HepG2 (cell line): ENCODE results near the gene HNRNPL. TPM values are rescaled to one million over a fixed set of nuclear protein-coding genes. Genes with fewer than 3 reads are reported as not detected.
A peak's percentile ranks its signal among the peaks of the same experiment; 100 is the strongest.

ENCODE experiments used
- BCL3 ChIP-seq: sonication (generic); formaldehyde crosslinking; IDR thresholded peaks from 2 replicates; pipeline ENCODE4 v1.5.1; 2020; ENCODE audit warnings: mild to moderate bottlenecking, missing genetic modification reagents, moderate library complexity
- CAMTA2 ChIP-seq: sonication (generic); formaldehyde crosslinking; IDR thresholded peaks from 2 replicates; pipeline ENCODE4 v1.4.0; 2020; ENCODE audit warnings: mild to moderate bottlenecking, missing genetic modification reagents, borderline replicate concordance
- DR1 ChIP-seq: sonication (generic); formaldehyde crosslinking; IDR thresholded peaks from 2 replicates; pipeline ENCODE4 v1.8.0; 2021; ENCODE audit warnings: mild to moderate bottlenecking, missing genetic modification reagents, inconsistent platforms
- EHMT2 ChIP-seq: fragments of 200-600 bp; sonication (generic); IDR thresholded peaks from 2 replicates; pipeline ENCODE4 v1.7.0; 2017; ENCODE audit warnings: antibody characterized with exemption, low read depth, low read length, borderline replicate concordance
- ELF3 ChIP-seq: IDR thresholded peaks from 2 replicates; pipeline ENCODE4 v1.6.1; 2016; ENCODE audit warnings: missing genetic modification reagents, missing compliant biosample characterization
- FOXK2 ChIP-seq: fragments of 450-650 bp; IDR thresholded peaks from 2 replicates; pipeline ENCODE4 v1.6.1; 2016
- GABPB1 ChIP-seq: IDR thresholded peaks from 2 replicates; pipeline ENCODE4 v1.6.1; 2016; ENCODE audit warnings: mild to moderate bottlenecking, missing genetic modification reagents, moderate library complexity, missing compliant biosample characterization
- GPN1 ChIP-seq: sonication (generic); formaldehyde crosslinking; IDR thresholded peaks from 2 replicates; pipeline ENCODE4 v1.5.1; 2020; ENCODE audit warnings: missing genetic modification reagents, borderline replicate concordance
- KLF16 ChIP-seq, 2 experiments: sonication (generic) in 1 of 2; formaldehyde crosslinking in 1 of 2; IDR thresholded peaks; 2 replicates each; pipeline versions ENCODE4 v1.6.1 to v1.8.0; 2016 to 2023; ENCODE audit warnings: missing genetic modification reagents in 2 of 2, missing compliant biosample characterization in 1 of 2
- MIXL1 ChIP-seq: IDR thresholded peaks from 2 replicates; pipeline ENCODE4 v1.6.1; 2016
- MYPOP ChIP-seq: sonication (generic); formaldehyde crosslinking; IDR thresholded peaks from 2 replicates; pipeline ENCODE4 v1.8.1; 2023; ENCODE audit warnings: mild to moderate bottlenecking, moderate library complexity, missing genetic modification reagents
- POLR2AphosphoS5 ChIP-seq: IDR thresholded peaks from 2 replicates; pipeline ENCODE4 v1.6.1; 2012; ENCODE audit warnings: low read depth, low read length
- RORA ChIP-seq: sonication (generic); formaldehyde crosslinking; IDR thresholded peaks from 2 replicates; pipeline ENCODE4 v1.5.0; 2020; ENCODE audit warnings: mild to moderate bottlenecking, missing genetic modification reagents, moderate library complexity
- TERF1 ChIP-seq: sonication (generic); formaldehyde crosslinking; IDR thresholded peaks from 2 replicates; pipeline ENCODE4 v1.8.0; 2022; ENCODE audit warnings: mild to moderate bottlenecking, missing genetic modification reagents, moderate library complexity
- USF2 ChIP-seq, 2 experiments: sonication (generic) in 1 of 2; formaldehyde crosslinking in 1 of 2; IDR thresholded peaks; 2 replicates each; pipeline versions ENCODE4 v1.5.1 to v1.6.1; 2011 to 2020; ENCODE audit warnings: borderline replicate concordance in 1 of 2, low read depth in 1 of 2, low read length in 1 of 2, mild to moderate bottlenecking in 1 of 2, missing genetic modification reagents in 1 of 2, moderate library complexity in 1 of 2
- ZFP1 ChIP-seq: IDR thresholded peaks from 2 replicates; pipeline ENCODE4 v1.6.1; 2016
- ZMAT5 ChIP-seq: sonication (generic); formaldehyde crosslinking; IDR thresholded peaks from 2 replicates; pipeline ENCODE4 v1.5.0; 2020; ENCODE audit warnings: mild to moderate bottlenecking, low read depth, missing genetic modification reagents, borderline replicate concordance
- ZMYM4 ChIP-seq: sonication (generic); formaldehyde crosslinking; IDR thresholded peaks from 2 replicates; pipeline ENCODE4 v1.8.1; 2023; ENCODE audit warnings: mild to moderate bottlenecking, missing genetic modification reagents
- ZNF10 ChIP-seq: sonication (generic); formaldehyde crosslinking; IDR thresholded peaks from 2 replicates; pipeline ENCODE4 v1.4.0; 2020; ENCODE audit warnings: mild to moderate bottlenecking, low read depth, missing genetic modification reagents, borderline replicate concordance
- ZNF432 ChIP-seq: sonication (generic); formaldehyde crosslinking; IDR thresholded peaks from 2 replicates; pipeline ENCODE4 v1.5.0; 2020; ENCODE audit warnings: missing genetic modification reagents, mild to moderate bottlenecking, borderline replicate concordance
- ZNF501 ChIP-seq: sonication (generic); formaldehyde crosslinking; IDR thresholded peaks from 2 replicates; pipeline ENCODE4 v1.5.1; 2020; ENCODE audit warnings: mild to moderate bottlenecking, moderate library complexity, missing genetic modification reagents
- ZNF530 ChIP-seq: sonication (generic); formaldehyde crosslinking; IDR thresholded peaks from 2 replicates; pipeline ENCODE4 v1.5.0; 2020; ENCODE audit warnings: low read depth, mild to moderate bottlenecking, missing genetic modification reagents
- polyA plus RNA-seq, 8 experiments: library from polyadenylated mRNA; depleted of rRNA in 3 of 8; stranded (reverse) in 7 of 8; unstranded in 1 of 8; fragments of >200 nt; fragmentation: Illumina TruSeq in 4 of 8; extraction: Trizol in 4 of 8; gene quantifications; 2 replicates each; pipeline versions ENCODE4 v1.2.1 to v1.2.3, GENCODE V29; 2011 to 2016; ENCODE audit warnings: low read depth in 4 of 8, missing spikeins in 1 of 8, mixed read lengths in 1 of 8; ENCODE audit not compliant: insufficient read depth in 1 of 8
- total RNA-seq, 5 experiments: library from RNA; depleted of rRNA; stranded (reverse); fragments of >200 nt; fragmentation: Illumina TruSeq; extraction: Trizol; gene quantifications; 2 replicates each; pipeline ENCODE4 v1.2.3, GENCODE V29; 2016; ENCODE audit warnings: low read depth in 1 of 5

Gene HNRNPL
- total and polyA plus RNA-seq, 2 of the 13 experiments (the other 11 are each of a cell fraction or from before 2014, with no cell fraction given), result 156 to 278 TPM

- TF ChIP-seq EHMT2 (no peak), ZNF530 (CRISPR knock-in tag) (no peak), MYPOP (CRISPR knock-in tag) (no peak), ZNF501 (CRISPR knock-in tag) (no peak), DR1 (CRISPR knock-in tag) (no peak), ZMAT5 (no peak), ZFP1 (CRISPR knock-in tag) (no peak), ZNF10 (CRISPR knock-in tag) (no peak), POLR2AphosphoS5 (peak; percentile 51; the same call in 1 of the 2 replicates), KLF16 (CRISPR knock-in tag; IDR thresholded peaks at IDR 0.05) (peak in 1 of 2 experiments; percentile 62; a peak in 2 of 4 replicates), FOXK2 (no peak), RORA (CRISPR knock-in tag) (no peak), GABPB1 (peak; percentile 66), ZNF432 (no peak), ELF3 (0 out of 2 replicates have a peak, but pooled peaks have one; percentile 12), USF2 (IDR thresholded peaks at IDR 0.05; ENCODE audit: low read depth, low read length) (no peak), USF2 (CRISPR knock-in tag; IDR thresholded peaks at IDR 0.05; ENCODE audit: borderline replicate concordance) (no peak), TERF1 (no peak), CAMTA2 (no peak), MIXL1 (CRISPR knock-in tag) (no peak; the same call in 1 of the 2 replicates), GPN1 (CRISPR knock-in tag) (no peak), BCL3 (CRISPR knock-in tag) (0 out of 2 replicates have a peak, but pooled peaks have one; percentile 40), ZMYM4 (no peak; the same call in 1 of the 2 replicates)
Observed at GRCh38 chr19:38849147-38849859, 483 bp downstream of the HNRNPL start (continued).
